Endothelial cell of umbilical vein (primary cell): ENCODE measurements around the gene KANSL1.

Experiments
- EZH2 ChIP-seq: IDR thresholded peaks from 2 replicates; pipeline ENCODE4 v1.6.1; 2012; ENCODE audit warnings: borderline replicate concordance, low read depth, mild to moderate bottlenecking, moderate library complexity, low read length, inconsistent platforms; ENCODE audit not compliant: severe bottlenecking
- FOS ChIP-seq: IDR thresholded peaks from 2 replicates; pipeline ENCODE4 v1.6.1; 2011; ENCODE audit warnings: mild to moderate bottlenecking, low read length, moderate library complexity, borderline replicate concordance; ENCODE audit not compliant: insufficient read depth
- GATA2 ChIP-seq: IDR thresholded peaks from 2 replicates; pipeline ENCODE4 v1.7.0; 2011; ENCODE audit warnings: low read depth, mild to moderate bottlenecking, moderate library complexity, mixed read lengths, low read length; ENCODE audit not compliant: insufficient read length, insufficient read depth
- MYC ChIP-seq: IDR thresholded peaks from one replicate; pipeline ENCODE4 v1.6.1; 2011; ENCODE audit warnings: mild to moderate bottlenecking, low read depth, low read length
- POLR2A ChIP-seq: IDR thresholded peaks from 2 replicates; pipeline ENCODE4 v1.6.1; 2012; ENCODE audit warnings: low read depth, mild to moderate bottlenecking, control low read depth, low read length
- POLR2AphosphoS5 ChIP-seq: IDR thresholded peaks from 2 replicates; pipeline ENCODE4 v1.6.1; 2012; ENCODE audit warnings: low read depth, mild to moderate bottlenecking, control low read depth, low read length, moderate library complexity; ENCODE audit not compliant: insufficient read depth
- TF ChIP-seq, protein P1 (sequence below), 2 donors: IDR thresholded peaks; 1 replicate in 1 of 2; 2 replicates in 1 of 2; pipeline ENCODE4 v1.5.1; 2011; ENCODE audit warnings: low read length in 2 of 2, mild to moderate bottlenecking in 2 of 2, moderate library complexity in 2 of 2, control low read depth in 1 of 2, inconsistent platforms in 1 of 2, low read depth in 1 of 2; ENCODE audit not compliant: insufficient read depth in 1 of 2; ENCODE audit errors: extremely low read depth in 1 of 2
- TF ChIP-seq, protein P2 (sequence below): IDR thresholded peaks from 2 replicates; pipeline ENCODE4 v1.6.1; 2011; ENCODE audit not compliant: insufficient read depth, insufficient read length

DNA sequence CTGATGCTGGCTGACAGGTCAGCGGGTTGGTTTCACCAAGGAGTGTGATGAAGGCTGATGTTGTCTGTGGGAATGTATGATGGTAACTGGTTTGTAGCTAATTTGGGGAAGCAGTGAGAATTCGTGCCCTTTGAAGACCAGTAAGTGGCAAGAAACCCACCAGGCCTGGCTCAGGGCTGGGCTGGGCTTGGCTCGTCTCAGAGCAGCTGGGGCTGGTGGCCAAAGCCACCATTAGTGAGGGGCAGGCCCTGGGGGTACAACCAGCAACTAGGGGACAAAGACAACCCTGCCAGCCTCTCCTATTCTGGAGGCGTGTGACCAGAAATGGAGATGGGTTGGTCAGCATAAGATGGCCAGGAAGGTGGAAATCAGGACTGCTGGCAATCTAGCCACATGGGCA lies 207.2 kb downstream of the KANSL1 start:
- TF ChIP-seq, protein P1, sequence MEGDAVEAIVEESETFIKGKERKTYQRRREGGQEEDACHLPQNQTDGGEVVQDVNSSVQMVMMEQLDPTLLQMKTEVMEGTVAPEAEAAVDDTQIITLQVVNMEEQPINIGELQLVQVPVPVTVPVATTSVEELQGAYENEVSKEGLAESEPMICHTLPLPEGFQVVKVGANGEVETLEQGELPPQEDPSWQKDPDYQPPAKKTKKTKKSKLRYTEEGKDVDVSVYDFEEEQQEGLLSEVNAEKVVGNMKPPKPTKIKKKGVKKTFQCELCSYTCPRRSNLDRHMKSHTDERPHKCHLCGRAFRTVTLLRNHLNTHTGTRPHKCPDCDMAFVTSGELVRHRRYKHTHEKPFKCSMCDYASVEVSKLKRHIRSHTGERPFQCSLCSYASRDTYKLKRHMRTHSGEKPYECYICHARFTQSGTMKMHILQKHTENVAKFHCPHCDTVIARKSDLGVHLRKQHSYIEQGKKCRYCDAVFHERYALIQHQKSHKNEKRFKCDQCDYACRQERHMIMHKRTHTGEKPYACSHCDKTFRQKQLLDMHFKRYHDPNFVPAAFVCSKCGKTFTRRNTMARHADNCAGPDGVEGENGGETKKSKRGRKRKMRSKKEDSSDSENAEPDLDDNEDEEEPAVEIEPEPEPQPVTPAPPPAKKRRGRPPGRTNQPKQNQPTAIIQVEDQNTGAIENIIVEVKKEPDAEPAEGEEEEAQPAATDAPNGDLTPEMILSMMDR (IDR thresholded peaks at IDR 0.05; ENCODE audit: extremely low read depth in 1 of 2, insufficient read depth in 1 of 2, low read depth in 1 of 2, low read length in 2 of 2): no peak
- TF ChIP-seq EZH2 (no peak), POLR2A (no peak), MYC (no peak), POLR2AphosphoS5 (no peak), FOS (no peak), GATA2 (no peak)
- TF ChIP-seq, protein P2, sequence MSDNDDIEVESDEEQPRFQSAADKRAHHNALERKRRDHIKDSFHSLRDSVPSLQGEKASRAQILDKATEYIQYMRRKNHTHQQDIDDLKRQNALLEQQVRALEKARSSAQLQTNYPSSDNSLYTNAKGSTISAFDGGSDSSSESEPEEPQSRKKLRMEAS: no peak
